ENCODE results near the gene HOPX.

DNA sequence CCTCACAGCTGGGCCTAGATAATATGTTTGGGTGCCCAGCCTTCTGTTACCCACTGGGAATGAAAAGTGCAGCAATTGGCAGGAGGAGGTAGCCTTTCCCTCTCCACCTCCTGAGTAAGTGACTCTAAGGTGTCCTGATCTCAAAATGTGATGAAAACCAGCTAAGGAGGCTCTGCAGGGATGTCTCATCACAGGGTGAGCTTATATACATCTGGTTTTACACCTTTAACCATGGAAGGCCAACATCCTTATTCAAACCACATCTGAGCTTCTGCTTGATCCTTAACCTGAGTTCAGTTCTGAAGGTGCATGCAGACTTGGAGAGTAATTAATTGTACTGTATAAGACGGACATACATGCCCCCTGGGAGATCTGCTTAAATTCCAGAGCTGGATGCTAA, 53.7 kb downstream of the HOPX start:
- TF ChIP-seq POLR2A (IDR thresholded peaks at IDR 0.05) (no peak), POLR2AphosphoS5 (IDR thresholded peaks at IDR 0.05) (no peak)
- TF ChIP-seq, protein P1, sequence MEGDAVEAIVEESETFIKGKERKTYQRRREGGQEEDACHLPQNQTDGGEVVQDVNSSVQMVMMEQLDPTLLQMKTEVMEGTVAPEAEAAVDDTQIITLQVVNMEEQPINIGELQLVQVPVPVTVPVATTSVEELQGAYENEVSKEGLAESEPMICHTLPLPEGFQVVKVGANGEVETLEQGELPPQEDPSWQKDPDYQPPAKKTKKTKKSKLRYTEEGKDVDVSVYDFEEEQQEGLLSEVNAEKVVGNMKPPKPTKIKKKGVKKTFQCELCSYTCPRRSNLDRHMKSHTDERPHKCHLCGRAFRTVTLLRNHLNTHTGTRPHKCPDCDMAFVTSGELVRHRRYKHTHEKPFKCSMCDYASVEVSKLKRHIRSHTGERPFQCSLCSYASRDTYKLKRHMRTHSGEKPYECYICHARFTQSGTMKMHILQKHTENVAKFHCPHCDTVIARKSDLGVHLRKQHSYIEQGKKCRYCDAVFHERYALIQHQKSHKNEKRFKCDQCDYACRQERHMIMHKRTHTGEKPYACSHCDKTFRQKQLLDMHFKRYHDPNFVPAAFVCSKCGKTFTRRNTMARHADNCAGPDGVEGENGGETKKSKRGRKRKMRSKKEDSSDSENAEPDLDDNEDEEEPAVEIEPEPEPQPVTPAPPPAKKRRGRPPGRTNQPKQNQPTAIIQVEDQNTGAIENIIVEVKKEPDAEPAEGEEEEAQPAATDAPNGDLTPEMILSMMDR (IDR thresholded peaks at IDR 0.05 in 8 of 11, conservative IDR thresholded peaks at IDR 0.05 in 3 of 11) = no peak

Data from spleen (tissue), 7 donors.